Gastroesophageal sphincter (tissue), 4 donors: Measurements from ENCODE around the gene TK2. TPM values are rescaled to one million over a fixed set of nuclear protein-coding genes. Genes with fewer than 3 reads are reported as not detected.

Experiments used
- ATAC-seq: fragments of 150-250 bp; one replicate; pipeline ENCODE4 v1.9.1; 2016; ENCODE audit warnings: mild to moderate bottlenecking, moderate library complexity
- H3K27ac ChIP-seq, 4 donors: fragments of 200-600 bp; sonication (generic) in 3 of 4; 1 replicate in 3 of 4; 2 replicates in 1 of 4; pipeline ENCODE4 v1.5.1; 2016 to 2019
- H3K27me3 ChIP-seq: fragments of 200-600 bp; sonication (generic); one replicate; pipeline ENCODE4 v1.5.1; 2019
- H3K36me3 ChIP-seq, 2 donors: fragments of 200-600 bp; sonication (generic); one replicate each; pipeline ENCODE4 v1.5.1; 2019; ENCODE audit warnings: control low read depth in 1 of 2
- H3K4me1 ChIP-seq, 3 donors: fragments of 200-600 bp; sonication (generic); 1 replicate in 2 of 3; 2 replicates in 1 of 3; pipeline ENCODE4 v1.5.1; 2016 to 2019; ENCODE audit warnings: control low read depth in 2 of 3
- H3K4me3 ChIP-seq, 2 donors: fragments of 200-600 bp; sonication (generic); one replicate each; pipeline ENCODE4 v1.5.1; 2019; ENCODE audit warnings: mild to moderate bottlenecking in 1 of 2, moderate library complexity in 1 of 2
- H3K9me3 ChIP-seq, 3 donors: fragments of 200-600 bp; sonication (generic); one replicate each; pipeline ENCODE4 v1.5.1; 2017 to 2019; ENCODE audit warnings: control low read depth in 2 of 3
- EP300 ChIP-seq: sonication (generic); formaldehyde crosslinking; IDR thresholded peaks from one replicate; pipeline ENCODE4 v1.6.1; 2017; ENCODE audit warnings: antibody characterized with exemption, mild to moderate bottlenecking
- POLR2A ChIP-seq, 2 donors: fragments of 450-650 bp; IDR thresholded peaks; one replicate each; pipeline ENCODE4 v1.6.1; 2017; ENCODE audit warnings: antibody characterized with exemption in 2 of 2, mild to moderate bottlenecking in 2 of 2, moderate library complexity in 1 of 2
- POLR2AphosphoS5 ChIP-seq: sonication (generic); formaldehyde crosslinking; IDR thresholded peaks from one replicate; pipeline ENCODE4 v1.6.1; 2017; ENCODE audit warnings: antibody characterized with exemption
- WGBS, 2 donors: methylation state at CpG; one replicate each; pipeline ENCODE4 v1.1.5; 2018; ENCODE audit warnings: low coverage in 1 of 2; 5-methylcytosine and 5-hydroxymethylcytosine counted together
- total RNA-seq, 4 donors: library from RNA; depleted of rRNA; stranded (reverse); fragments of >200 nt; gene quantifications; one replicate each; pipeline ENCODE4 v1.1.0, GENCODE V29; 2016
- TF ChIP-seq, protein P1 (sequence below), 4 experiments: fragments of 200-600 bp in 2 of 4; fragments of 450-650 bp in 2 of 4; sonication (generic) in 1 of 4; IDR thresholded peaks; one replicate each; pipeline ENCODE4 v1.5.1; 2017 to 2019; ENCODE audit warnings: antibody characterized with exemption in 4 of 4, mild to moderate bottlenecking in 2 of 4, moderate library complexity in 2 of 4

TK2 gene
- total RNA-seq, 4 donors from 2014 or later, result 32.7 to 42.8 (median 37.0) TPM

DNA sequence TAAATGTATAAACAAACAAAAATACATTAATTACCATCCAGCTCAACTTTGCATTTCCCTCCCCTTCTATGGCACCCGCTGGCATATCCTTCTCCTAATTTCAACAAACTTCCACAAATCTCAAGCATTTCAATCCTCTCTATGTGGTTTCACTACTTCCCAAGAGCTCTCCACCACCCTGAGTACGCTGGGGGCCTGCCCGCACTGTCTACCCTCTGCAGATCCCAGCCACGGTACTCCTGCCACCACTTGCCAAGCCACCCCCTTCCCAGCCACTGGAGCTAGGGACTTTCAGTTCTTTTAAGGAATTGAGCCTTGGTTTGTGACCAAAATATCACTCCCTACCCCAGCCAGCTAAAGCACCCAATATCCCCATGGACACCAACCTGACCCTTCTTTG, 1.9 kb downstream of the TK2 start:
- H3K36me3 ChIP-seq, result peaks cover 0 to 49% of the 10 kb centered on the region in 2 donors
- ATAC-seq, result no peak
- peaks cover 0 to 51% (median 17%) of the 10 kb centered on the region in 3 donors for H3K4me1 ChIP-seq
- TF ChIP-seq, protein P1, sequence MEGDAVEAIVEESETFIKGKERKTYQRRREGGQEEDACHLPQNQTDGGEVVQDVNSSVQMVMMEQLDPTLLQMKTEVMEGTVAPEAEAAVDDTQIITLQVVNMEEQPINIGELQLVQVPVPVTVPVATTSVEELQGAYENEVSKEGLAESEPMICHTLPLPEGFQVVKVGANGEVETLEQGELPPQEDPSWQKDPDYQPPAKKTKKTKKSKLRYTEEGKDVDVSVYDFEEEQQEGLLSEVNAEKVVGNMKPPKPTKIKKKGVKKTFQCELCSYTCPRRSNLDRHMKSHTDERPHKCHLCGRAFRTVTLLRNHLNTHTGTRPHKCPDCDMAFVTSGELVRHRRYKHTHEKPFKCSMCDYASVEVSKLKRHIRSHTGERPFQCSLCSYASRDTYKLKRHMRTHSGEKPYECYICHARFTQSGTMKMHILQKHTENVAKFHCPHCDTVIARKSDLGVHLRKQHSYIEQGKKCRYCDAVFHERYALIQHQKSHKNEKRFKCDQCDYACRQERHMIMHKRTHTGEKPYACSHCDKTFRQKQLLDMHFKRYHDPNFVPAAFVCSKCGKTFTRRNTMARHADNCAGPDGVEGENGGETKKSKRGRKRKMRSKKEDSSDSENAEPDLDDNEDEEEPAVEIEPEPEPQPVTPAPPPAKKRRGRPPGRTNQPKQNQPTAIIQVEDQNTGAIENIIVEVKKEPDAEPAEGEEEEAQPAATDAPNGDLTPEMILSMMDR (IDR thresholded peaks at IDR 0.05), result no peak
- TF ChIP-seq POLR2AphosphoS5 (no peak), POLR2A (IDR thresholded peaks at IDR 0.05) (no peak), EP300 (no peak)
- no peak overlapping the region for H3K4me3 ChIP-seq
- WGBS, 2 donors, result 82 to 91% methylated on average over 3 to 4 of the region's 4 CpGs
- H3K27ac ChIP-seq, result peak overlapping the region in 3 of 4 donors; percentile 92 to 97 (median 93)
- H3K27me3 ChIP-seq, result no peaks in the 10 kb centered on the region
- H3K9me3 ChIP-seq, result no peaks in the 10 kb centered on the region

DNA sequence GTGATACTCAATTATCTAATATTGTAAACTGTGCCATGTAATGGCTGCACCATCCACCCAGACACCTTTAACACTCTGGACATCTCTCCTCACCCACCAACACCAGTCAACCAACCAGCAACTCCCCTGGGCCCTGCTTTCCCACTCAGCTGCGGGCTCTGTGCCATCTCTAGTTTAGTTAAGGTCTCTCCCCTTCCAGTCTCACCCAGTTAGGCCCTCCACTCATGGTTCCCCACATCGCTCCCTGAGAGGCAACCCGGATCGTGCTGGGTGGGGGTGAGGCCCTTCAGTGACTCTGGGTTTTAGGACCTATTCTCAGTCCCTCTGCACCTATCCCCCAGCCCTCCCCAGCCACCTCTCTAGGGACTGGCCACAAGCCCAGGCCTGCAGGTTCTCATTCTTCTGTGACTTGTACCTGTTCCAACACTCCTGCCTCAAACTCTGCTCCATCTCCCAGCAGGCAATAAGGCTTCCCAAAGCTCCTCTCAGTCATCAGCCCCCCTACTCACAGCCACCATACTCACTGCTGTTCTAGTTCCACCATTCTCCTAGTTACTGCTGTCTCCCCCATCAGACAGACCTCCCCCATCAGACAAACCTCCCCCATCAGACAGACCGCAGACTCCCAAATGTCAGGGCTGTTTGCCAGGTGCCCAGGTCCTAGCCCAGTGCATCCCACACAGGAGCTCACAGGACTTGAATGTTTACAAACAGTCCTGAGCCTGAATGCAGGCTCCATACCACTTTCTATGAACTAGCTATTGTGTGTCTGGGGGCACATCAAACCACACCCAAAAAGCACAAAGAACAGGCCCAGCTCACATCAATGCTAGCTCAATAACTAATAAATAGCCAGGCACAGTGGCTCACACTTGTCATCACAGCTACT, 2.6 kb downstream of the TK2 start:
- no peaks in the 10 kb centered on the region for H3K9me3 ChIP-seq
- no peak overlapping the region for H3K4me3 ChIP-seq
- no peak for TF ChIP-seq POLR2A (IDR thresholded peaks at IDR 0.05)
- TF ChIP-seq EP300, result no peak
- no peak for TF ChIP-seq POLR2AphosphoS5
- TF ChIP-seq, protein P1 (IDR thresholded peaks at IDR 0.05), result no peak
- peaks cover 0 to 56% of the 10 kb centered on the region in 2 donors for H3K36me3 ChIP-seq
- no peaks in the 10 kb centered on the region for H3K27me3 ChIP-seq
- no peak for ATAC-seq
- WGBS, 2 donors, result 63 to 94% methylated on average over 2 to 4 of the region's 5 CpGs
- peaks cover 0 to 45% (median 17%) of the 10 kb centered on the region in 3 donors for H3K4me1 ChIP-seq
- peak overlapping the region in 3 of 4 donors; percentile 92 to 97 (median 93) for H3K27ac ChIP-seq

DNA sequence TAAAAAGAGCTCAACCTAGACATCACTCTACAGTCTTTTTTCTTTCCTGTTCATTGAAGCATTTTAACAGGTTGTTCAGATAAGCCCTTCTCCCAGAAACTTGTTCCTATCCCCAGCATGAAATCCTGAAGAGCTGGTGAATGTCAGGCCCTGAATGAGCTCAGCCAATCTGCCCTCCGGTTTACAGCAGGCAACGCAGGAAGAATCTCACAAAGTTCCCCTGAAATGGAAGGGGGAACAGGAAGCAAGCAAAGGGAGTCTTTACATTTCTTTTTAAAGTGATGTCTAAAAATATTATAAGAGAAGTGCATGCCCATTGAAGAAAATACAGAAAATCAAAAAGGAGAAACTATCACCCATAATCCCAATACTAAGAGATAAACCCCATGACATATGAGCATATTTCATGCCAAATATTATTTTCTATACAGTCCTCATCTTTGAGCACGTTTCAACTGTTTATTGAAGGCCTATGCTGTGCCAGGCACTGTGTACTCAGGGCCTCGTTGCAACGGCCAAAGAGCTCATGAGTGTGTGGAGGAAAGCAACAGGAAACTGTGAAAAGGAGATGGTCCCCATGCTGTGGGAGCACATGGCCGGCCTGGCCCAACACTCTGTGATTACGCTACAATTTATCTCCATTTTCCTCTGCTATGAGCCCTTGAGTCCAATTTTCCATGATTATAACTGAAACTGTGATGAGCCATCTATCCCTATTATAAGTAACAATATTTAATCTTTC, 5.7 kb downstream of the TK2 start:
- Histone ChIP-seq H3K36me3 (peaks cover 0 to 84% of the 10 kb centered on the region in 2 donors), H3K4me3 (no peak overlapping the region)
- WGBS, 2 donors, result 55 to 60% methylated on average over 5 to 7 of the region's 7 CpGs

DNA sequence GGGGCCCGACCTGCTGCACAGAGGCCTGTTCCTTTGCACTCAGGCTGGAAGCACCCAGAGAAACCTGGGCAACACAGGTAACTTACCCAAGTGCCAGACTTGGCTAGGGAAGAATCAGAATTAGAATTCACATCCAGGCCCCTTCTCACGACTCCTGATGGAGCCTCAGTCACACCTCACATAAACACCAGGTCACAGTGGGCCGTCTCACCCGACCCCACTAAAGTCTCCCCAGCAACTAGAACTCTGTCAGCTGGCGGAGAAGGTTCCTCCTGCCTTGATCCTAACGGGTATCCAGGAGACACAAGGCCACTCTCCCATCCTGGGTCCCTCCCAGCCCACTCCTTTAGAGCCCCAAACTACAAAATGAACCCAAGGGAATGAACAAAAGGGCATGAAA, 6.4 kb downstream of the TK2 start:
- Histone ChIP-seq H3K27ac (no peak overlapping the region), H3K4me3 (no peak overlapping the region), H3K36me3 (peaks cover 0 to 91% of the 10 kb centered on the region in 2 donors), H3K27me3 (no peaks in the 10 kb centered on the region), H3K4me1 (peaks cover 0 to 14% (median 2%) of the 10 kb centered on the region in 3 donors), H3K9me3 (no peaks in the 10 kb centered on the region)
- no peak for ATAC-seq
- no peak for TF ChIP-seq EP300
- TF ChIP-seq, protein P1 (IDR thresholded peaks at IDR 0.05), result no peak
- no peak for TF ChIP-seq POLR2A (IDR thresholded peaks at IDR 0.05)
- TF ChIP-seq POLR2AphosphoS5, result no peak
- 87% methylated on average over 3 of the region's 6 CpGs; no CpG with 5 or more reads in 1 of the 2 donors for WGBS, 2 donors

More for the DNA sequence above, 5.7 kb downstream of the TK2 start:
- peaks cover 0 to 21% (median 7%) of the 10 kb centered on the region in 3 donors for H3K4me1 ChIP-seq
- H3K27ac ChIP-seq, result no peak overlapping the region
- ATAC-seq, result no peak
- no peaks in the 10 kb centered on the region for H3K27me3 ChIP-seq
- no peaks in the 10 kb centered on the region for H3K9me3 ChIP-seq
- TF ChIP-seq POLR2AphosphoS5 (no peak), POLR2A (IDR thresholded peaks at IDR 0.05) (no peak), EP300 (no peak)
- TF ChIP-seq, protein P1 (IDR thresholded peaks at IDR 0.05), result no peak
